AG20443 (cell line): ENCODE results near the gene VWA3B.
"Not testable (repeated sequence)": the region's sequence is repeated elsewhere in the genome, so short reads cannot be mapped to it uniquely, and the experiment has no call there.

Source experiments
- DNase-seq: peaks from one replicate; pipeline ENCODE4 v3.0.0; 2012; ENCODE audit warnings: low spot score, mixed read lengths

The VWA3B gene

DNA sequence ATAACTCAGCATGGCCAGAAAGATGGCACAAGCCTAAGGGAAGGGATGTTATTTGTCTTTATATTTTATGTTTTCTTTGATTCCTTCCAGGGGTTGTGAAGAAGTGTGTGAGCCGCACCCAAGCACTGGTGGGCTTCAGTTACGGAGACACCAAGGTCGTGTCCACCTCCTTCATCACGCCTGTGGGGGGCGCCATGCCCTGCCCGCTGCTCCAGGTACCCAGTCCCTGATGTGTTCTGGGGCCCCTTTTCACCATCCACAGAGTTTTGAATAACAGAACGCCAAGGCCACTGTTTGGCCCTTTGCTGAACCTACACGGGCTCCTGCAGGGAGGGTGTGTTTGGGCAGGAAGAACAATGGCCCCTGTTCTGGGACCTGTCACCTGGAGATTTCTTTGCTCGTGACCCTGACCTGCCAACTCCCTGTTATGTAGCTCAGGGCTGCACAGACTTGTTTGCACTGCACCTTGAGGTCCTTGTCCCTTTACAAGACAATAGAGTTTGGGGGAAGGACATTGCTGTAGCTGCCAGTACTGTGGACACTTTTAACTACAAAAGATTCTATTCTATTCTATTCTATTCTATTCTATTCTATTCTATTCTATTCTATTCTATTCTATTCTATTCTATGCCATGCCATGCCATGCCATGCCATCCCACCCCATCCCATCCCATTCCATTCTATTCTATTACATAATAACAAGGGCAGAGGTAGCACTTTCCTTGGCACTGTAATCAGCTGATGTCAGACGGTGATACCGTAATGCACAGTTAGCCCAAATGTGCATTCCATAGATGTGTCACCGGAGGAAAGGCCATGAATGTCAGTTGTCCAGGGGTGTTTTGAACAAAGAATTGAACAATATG lies 211.1 kb downstream of the VWA3B start:
- no peak for DNase-seq

DNA sequence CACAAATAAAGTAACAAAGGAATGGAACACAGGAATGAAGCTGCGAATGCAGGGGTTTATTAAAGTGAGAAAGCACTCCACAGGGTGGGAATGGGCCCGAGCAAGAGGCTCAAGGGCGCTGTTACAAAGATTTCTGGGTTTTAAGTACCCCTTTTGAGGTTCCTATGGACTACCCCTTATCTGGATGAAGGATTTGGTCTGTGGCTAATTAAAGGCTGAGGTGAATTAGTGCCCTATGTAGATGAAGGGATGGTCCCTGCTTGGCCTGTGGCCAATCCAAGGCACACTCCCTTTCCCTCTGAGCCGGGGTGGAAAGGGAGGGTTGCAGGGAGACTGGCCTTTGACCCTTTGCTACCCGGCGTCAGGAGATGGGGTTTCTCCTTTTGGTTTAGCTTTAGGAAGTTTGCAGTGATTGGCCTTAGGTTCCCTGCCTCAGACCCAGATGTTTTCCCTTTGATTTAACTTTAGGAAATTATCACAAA lies 211.8 kb downstream of the VWA3B start:
- no peak for DNase-seq

DNA sequence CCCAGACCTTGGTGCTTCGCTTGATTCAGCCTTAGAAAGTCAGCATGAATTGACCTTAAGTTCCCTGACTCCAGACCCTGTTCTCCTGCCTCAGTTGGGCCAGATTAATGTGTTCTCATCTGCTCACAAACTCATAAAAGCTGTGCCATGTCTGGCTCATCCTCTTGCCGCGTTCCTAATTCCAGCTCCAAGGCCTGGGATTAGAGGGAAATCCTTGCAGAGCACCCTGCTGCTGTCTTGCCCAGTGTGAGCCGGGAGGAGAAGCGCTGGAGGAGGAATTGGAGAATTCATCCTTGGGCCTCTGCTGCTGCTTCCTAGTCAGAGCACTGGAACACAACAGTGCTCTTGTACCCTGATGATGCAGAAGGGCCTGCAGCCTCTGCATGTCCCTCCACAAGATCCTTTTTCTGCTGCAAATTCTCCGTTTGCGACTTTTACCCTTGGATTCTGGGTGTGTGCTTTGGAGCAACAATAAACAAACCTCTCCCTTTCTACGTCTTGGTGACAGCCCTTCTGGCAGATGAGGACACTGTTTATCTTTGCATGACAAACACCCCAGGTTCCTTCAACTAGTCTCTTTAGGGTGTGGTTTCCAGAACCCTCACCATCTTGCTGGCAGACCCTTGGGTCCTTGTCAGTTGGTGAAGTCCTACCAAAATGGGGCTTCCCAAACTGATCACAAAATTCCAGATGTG lies 212.4 kb downstream of the VWA3B start:
- no peak for DNase-seq

DNA sequence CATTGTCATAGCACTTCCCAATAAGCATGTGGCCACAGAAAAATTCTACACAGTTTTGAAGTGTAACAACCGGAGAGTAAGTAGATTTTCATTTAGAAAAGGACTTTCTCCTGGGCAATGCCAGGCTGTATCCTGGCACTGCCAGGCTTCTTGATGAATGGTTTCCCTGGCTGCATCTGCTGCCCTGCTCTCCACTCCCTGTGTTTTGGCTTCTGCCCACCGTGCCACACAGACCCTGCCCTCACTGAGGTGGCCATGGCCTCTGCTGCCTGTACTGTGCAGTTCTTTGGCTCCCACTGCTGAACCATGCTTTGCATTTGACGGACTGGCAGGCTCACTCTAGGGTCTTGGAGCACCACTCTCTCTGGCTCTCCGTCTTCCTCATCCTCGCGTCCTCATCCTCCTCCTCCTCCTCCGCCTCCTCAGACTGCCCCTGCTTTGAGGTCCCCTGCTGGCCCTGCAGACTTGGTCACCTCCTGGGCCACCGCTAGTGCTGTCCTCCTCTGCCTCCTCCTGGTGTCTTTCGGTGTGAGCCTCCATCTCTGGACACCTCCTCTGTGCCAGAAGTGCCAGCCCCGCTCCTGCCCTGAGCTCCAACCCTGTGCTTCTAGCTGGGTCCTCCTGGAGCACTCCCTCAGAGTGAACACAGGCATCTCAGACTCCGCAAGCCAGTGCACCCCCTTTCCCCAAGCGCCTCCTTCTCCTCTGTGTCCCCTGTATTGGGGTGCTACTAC lies 213.3 kb downstream of the VWA3B start:
- no peak for DNase-seq

- no peak for DNase-seq
Observed at GRCh38 chr2:98301469-98301868, 214.5 kb downstream of the VWA3B start.

- not testable (repeated sequence) for DNase-seq
Observed at GRCh38 chr2:98307131-98307696, 220.2 kb downstream of the VWA3B start.

- DNase-seq, result peak; percentile 41
Observed at GRCh38 chr2:98308068-98308467, 221.1 kb downstream of the VWA3B start.

- no peak for DNase-seq
Observed at GRCh38 chr2:98308532-98308931, 221.6 kb downstream of the VWA3B start.

- no peak for DNase-seq
Observed at GRCh38 chr2:98309580-98309979, 222.6 kb downstream of the VWA3B start.

DNA sequence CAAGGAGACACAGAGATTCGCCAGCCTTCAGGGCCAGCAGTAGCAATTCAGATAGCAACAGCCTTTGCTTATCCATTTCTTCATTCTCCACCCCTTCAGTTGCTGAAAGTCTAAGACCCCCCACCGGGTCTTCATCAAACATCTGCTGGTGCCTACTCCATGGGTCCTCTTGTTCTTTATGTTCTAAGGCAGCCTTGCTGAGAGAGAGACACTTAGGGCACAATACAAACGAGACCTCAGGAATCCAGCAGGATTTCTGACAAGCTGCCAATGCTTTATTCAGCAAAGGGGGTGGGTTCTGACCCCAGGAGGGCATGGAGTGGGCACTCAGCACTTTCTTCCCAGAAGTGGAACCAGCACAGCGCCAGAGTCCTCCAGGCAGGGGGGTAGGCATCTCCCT lies 223.0 kb downstream of the VWA3B start:
- no peak for DNase-seq

- DNase-seq, result no peak
Observed at GRCh38 chr2:98311090-98311489, 224.1 kb downstream of the VWA3B start.

DNA sequence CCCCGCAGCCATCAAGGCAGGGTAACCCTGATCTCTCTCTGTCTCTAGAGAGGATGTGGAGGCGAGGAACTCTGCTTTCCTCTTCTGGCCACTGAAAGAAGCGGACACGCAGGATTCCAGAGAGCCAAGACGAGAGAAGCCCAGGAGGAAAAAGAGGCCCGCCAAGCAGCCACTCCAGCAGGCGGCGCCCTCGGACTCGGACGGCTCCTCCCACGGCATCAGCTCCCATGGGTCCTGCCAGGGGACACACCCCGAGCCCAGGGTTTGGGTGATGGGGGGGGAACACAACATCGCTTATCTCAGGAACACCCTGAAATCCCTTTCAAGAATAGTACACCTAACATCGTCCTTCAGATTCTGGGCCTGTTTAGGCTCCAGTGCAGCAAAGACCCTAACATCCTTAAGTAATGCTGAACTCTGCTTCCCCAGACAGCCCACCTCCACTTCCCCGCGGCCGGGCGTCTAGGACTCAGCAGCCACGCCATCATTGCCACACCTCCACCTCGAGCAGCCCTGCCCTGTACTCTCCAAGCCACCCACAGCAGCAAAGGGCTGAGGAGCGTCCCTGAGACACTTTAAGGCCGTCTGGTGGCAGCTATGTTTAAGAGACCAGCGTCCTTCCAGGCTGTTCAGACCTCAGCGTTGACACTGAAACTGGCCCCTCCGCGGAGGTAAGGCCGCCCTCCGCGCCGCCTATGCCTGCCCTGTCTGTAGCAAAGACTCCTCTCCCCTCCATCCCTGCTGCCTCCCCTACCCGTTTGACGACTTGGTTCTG lies 225.0 kb downstream of the VWA3B start:
- no peak for DNase-seq

DNA sequence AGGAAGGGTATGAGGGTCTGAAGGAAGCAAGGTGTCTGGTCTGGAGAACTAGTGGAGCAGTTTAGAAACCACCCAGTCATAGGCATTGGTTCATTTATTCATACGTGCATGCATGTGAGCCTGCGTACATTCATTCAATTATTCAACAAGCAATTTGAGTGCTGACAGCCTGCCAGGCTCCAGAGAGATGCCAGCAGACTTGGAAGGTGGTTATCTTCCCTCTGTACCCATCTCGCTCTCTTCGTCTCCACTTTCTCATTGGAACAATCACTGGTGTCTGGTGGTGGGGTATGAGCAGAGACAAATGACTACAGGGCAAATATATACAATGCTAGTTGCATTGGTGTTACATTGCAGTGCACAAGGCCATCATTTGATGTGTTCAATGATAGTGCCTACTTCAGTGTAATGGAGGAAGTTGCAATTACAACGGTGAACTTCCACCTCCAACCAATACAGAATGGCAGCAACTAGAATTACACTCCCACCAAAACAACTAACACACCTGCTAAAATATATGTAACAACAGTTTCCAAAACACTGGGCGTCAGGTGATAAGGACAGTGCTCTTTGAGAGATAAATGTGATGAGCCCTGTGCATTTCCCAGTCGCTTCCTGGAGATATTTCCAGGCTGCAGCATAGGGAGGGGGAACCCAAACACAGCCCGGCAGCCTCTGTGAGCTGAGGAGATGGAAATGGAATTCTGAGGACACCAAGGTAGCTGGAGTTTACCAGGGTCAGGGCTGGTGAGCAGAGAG lies 226.7 kb downstream of the VWA3B start:
- no peak for DNase-seq

DNA sequence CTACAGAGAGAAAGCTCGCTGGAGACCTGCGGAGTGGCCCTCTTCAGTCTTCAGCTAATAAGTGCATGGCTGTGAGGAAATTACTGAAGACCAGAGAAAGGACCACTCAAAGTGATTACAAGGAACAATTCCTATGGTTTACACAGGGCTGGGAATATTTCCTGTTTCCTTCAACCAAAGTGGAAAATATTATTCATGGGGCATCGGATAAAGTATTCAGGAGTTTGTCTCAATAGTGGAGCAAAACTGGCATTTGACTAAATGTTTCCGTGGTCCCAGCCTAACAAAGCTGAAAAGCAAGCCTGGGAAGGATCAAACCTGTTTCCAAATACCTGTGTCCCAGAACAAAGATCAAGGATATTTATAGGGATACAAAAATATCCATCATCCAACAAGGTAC lies 227.3 kb downstream of the VWA3B start:
- no peak for DNase-seq

DNA sequence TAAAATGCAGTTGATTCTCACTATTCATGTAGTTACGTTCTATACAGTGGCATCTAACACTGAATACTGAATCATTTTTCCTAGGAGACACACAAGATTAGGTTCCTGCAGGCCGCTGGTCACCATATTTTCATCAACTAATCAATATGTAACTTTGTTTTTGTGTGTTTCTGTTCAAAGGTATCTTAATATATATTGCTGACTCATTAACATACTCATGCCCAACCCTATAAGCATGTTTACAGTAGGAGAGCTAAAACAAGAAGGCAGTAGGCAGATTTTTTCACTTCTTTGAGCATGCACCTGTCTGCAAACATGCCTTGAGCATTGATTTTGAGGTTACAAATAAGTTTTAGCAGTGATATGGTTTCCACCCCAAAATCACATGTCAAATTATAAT lies 229.0 kb downstream of the VWA3B start:
- no peak for DNase-seq

GRCh38 chr2:98317214-98317613 lies 230.2 kb downstream of the VWA3B start:
- no peak for DNase-seq

DNA sequence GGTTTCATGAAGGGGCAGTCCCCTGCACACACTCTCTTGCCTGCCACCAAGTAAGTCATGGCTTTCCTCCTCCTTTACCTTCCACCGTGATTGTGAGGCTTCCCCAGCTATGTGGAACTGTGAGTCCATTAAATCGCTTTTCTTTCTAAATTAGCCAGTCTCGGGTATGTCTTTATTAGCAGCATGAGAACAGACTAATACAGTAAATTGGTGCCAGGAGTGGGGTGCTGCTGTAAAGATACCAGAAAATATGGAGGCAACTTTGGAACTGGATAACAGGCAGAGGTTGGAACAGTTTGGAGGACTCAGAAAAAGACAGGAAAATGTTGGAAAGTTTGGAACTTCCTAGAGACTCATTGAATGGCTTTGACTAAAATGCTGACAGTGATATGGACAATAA lies 233.2 kb downstream of the VWA3B start:
- not testable (repeated sequence) for DNase-seq

DNA sequence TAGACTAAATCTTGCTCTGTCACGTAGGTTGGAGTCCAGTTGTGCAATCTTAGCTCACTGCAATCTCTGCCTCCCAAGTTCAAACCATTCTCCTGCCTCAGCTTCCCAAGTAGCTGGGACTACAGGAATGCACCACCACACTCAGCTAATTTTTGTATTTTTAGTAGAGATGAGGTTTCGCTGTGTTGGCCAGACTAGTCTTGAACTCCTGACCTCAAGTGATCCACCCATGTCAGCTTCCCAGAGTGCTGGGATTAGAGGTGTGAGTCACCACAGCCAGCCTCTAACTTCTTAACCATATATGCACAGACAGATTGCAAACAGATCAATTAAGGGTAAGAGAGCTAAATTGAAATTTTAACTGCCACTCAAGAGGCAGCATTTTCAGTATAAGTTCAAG lies 237.2 kb downstream of the VWA3B start:
- DNase-seq, result no peak

DNA sequence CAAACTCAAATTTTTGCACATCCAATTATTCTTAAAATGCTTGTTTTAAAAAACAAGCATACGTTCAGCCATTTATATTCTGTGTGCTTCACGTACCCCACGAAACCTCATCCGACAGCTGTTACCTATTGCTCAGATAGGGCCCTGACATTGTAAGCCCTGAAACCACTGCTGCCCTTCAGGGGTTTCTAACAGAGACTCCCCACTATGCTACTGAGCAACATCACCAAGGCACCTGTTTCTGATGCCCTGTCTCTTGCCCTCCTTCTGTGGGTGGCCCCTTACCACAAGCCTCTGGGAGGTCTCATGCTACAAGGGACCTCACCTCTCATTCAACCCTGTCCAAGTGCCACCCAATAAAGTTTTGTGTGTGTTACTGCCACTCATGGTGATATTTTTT lies 240.8 kb downstream of the VWA3B start:
- DNase-seq, result no peak

- DNase-seq, result no peak
Observed at GRCh38 chr2:98329549-98329948, 242.6 kb downstream of the VWA3B start.

GRCh38 chr2:98332989-98333388 lies 246.0 kb downstream of the VWA3B start:
- DNase-seq, result no peak
